Neural progenitor cell (in vitro differentiated cells): ENCODE data around the gene CDC25B. TPM values are rescaled to one million over a fixed set of nuclear protein-coding genes. Genes with fewer than 3 reads are reported as not detected.
"Not testable (repeated sequence)": the region's sequence is repeated elsewhere in the genome, so short reads cannot be mapped to it uniquely, and the experiment has no call there.

Source experiments
- DNase-seq: peaks from one replicate; pipeline ENCODE4 v3.0.0-alpha.2; 2016; ENCODE audit warnings: low spot score
- H2AFZ ChIP-seq: fragments of 200-600 bp; sonication (generic); replicated peaks from 2 replicates; pipeline ENCODE4 v1.6.1; 2016; ENCODE audit warnings: antibody characterized with exemption
- H3F3A ChIP-seq: fragments of 200-600 bp; sonication (generic); 2 replicates; pipeline ENCODE4 v1.6.1; 2016; ENCODE audit warnings: antibody characterized with exemption, low read depth
- H3K27ac ChIP-seq: fragments of 200-600 bp; sonication (generic); 2 replicates; pipeline ENCODE4 v1.5.1; 2016; ENCODE audit warnings: mild to moderate bottlenecking
- H3K27me3 ChIP-seq: fragments of 200-600 bp; sonication (generic); 2 replicates; pipeline ENCODE4 v1.6.1; 2016; ENCODE audit warnings: mild to moderate bottlenecking, moderate library complexity
- H3K36me3 ChIP-seq: fragments of 200-600 bp; sonication (generic); 2 replicates; pipeline ENCODE4 v1.5.1; 2016
- H3K4me1 ChIP-seq: fragments of 200-600 bp; sonication (generic); 2 replicates; pipeline ENCODE4 v1.6.1; 2016; ENCODE audit warnings: mixed run types
- H3K4me2 ChIP-seq: fragments of 200-600 bp; sonication (generic); 2 replicates; pipeline ENCODE4 v1.6.1; 2016
- H3K4me3 ChIP-seq: fragments of 200-600 bp; sonication (generic); 2 replicates; pipeline ENCODE4 v1.5.1; 2016
- H3K79me2 ChIP-seq: fragments of 200-600 bp; sonication (generic); 2 replicates; pipeline ENCODE4 v1.6.1; 2016; ENCODE audit warnings: low read depth
- H3K9ac ChIP-seq: fragments of 200-600 bp; sonication (generic); 2 replicates; pipeline ENCODE4 v1.6.1; 2016
- H3K9me3 ChIP-seq: fragments of 200-600 bp; sonication (generic); 2 replicates; pipeline ENCODE4 v1.5.1; 2016; ENCODE audit warnings: low read depth
- H4K20me1 ChIP-seq: fragments of 200-600 bp; sonication (generic); 2 replicates; pipeline ENCODE4 v1.6.1; 2016; ENCODE audit warnings: low read depth
- H3K27ac Mint-ChIP-seq: 3 replicates; pipeline ENCODE4 v1.8.0; 2021; ENCODE audit warnings: mixed read lengths
- H3K27me3 Mint-ChIP-seq: 2 replicates; pipeline ENCODE4 v1.8.0; 2022; ENCODE audit warnings: low read depth, mild to moderate bottlenecking, inconsistent platforms, moderate library complexity, mixed read lengths; ENCODE audit not compliant: insufficient read depth
- H3K36me3 Mint-ChIP-seq: 3 replicates; pipeline ENCODE4 v1.8.0; 2021; ENCODE audit warnings: mixed read lengths
- H3K4me1 Mint-ChIP-seq: 3 replicates; pipeline ENCODE4 v1.8.0; 2021; ENCODE audit warnings: mixed read lengths
- H3K4me3 Mint-ChIP-seq: 3 replicates; pipeline ENCODE4 v1.8.0; 2021; ENCODE audit warnings: mild to moderate bottlenecking, moderate library complexity, mixed read lengths
- H3K9me3 Mint-ChIP-seq: 3 replicates; pipeline ENCODE4 v1.8.0; 2020; ENCODE audit warnings: mixed read lengths
- EZH2 ChIP-seq: fragments of 200-600 bp; sonication (generic); IDR thresholded peaks from 2 replicates; pipeline ENCODE4 v1.6.1; 2017; ENCODE audit warnings: antibody characterized with exemption, mild to moderate bottlenecking, moderate library complexity
- EZH2phosphoT487 ChIP-seq: fragments of 200-600 bp; sonication (generic); IDR thresholded peaks from 2 replicates; pipeline ENCODE4 v1.6.1; 2017; ENCODE audit warnings: antibody characterized with exemption
- total RNA-seq: library from RNA; depleted of rRNA; stranded (reverse); fragments of >200 nt; gene quantifications from 2 replicates; pipeline ENCODE4 v1.2.3, GENCODE V29; 2015; ENCODE audit warnings: low replicate concordance
- TF ChIP-seq, protein P1 (sequence below): fragments of 200-600 bp; sonication (generic); IDR thresholded peaks from 2 replicates; pipeline ENCODE4 v1.5.1; 2017; ENCODE audit warnings: antibody characterized with exemption, mild to moderate bottlenecking

Gene CDC25B
- total RNA-seq, 1 donor from 2014 or later = 9.3 TPM

- Mint-ChIP-seq H3K27ac (no peak overlapping the region), H3K4me1 (no peaks in the 10 kb centered on the region), H3K36me3 (peaks cover 3% of the 10 kb centered on the region), H3K4me3 (no peak overlapping the region), H3K27me3 (no peaks in the 10 kb centered on the region), H3K9me3 (peaks cover 2% of the 10 kb centered on the region)
- TF ChIP-seq, protein P1, sequence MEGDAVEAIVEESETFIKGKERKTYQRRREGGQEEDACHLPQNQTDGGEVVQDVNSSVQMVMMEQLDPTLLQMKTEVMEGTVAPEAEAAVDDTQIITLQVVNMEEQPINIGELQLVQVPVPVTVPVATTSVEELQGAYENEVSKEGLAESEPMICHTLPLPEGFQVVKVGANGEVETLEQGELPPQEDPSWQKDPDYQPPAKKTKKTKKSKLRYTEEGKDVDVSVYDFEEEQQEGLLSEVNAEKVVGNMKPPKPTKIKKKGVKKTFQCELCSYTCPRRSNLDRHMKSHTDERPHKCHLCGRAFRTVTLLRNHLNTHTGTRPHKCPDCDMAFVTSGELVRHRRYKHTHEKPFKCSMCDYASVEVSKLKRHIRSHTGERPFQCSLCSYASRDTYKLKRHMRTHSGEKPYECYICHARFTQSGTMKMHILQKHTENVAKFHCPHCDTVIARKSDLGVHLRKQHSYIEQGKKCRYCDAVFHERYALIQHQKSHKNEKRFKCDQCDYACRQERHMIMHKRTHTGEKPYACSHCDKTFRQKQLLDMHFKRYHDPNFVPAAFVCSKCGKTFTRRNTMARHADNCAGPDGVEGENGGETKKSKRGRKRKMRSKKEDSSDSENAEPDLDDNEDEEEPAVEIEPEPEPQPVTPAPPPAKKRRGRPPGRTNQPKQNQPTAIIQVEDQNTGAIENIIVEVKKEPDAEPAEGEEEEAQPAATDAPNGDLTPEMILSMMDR = no peak
- TF ChIP-seq EZH2 (no peak), EZH2phosphoT487 (no peak)
- H2AFZ ChIP-seq = no peak overlapping the region
- H3K27me3 ChIP-seq = no peaks in the 10 kb centered on the region
- DNase-seq = no peak
- H3K4me1 ChIP-seq = no peaks in the 10 kb centered on the region
- H3K27ac ChIP-seq = no peak overlapping the region
- H3F3A ChIP-seq = no peaks in the 10 kb centered on the region
- H3K4me3 ChIP-seq = no peak overlapping the region
- H3K9ac ChIP-seq = no peak overlapping the region
- no peaks in the 10 kb centered on the region for H4K20me1 ChIP-seq
- no peaks in the 10 kb centered on the region for H3K36me3 ChIP-seq
- no peak overlapping the region for H3K4me2 ChIP-seq
- no peaks in the 10 kb centered on the region for H3K9me3 ChIP-seq
- H3K79me2 ChIP-seq = no peaks in the 10 kb centered on the region
Measured at GRCh38 chr20:3836132-3836531, 40.0 kb downstream of the CDC25B start.

DNA sequence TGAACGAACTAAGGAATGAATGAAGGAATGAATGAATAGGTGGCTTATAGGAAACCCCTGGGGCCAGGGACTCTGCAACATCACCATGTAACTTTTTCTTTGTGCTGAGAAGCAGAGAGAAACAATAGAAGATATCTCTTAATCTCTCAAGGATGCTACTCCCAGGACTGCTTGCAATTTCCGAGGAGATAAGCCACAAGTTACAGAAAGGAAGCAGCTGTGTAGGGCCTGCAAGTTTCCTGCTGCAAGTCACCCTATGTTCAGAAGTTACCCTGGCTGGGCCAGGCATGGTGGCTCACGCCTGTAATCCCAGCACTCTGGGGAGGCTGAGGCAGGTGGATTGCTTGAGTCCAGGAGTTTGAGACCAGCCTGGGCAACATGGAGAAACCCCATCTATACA lies 43.2 kb downstream of the CDC25B start:
- Mint-ChIP-seq H3K27me3 (no peaks in the 10 kb centered on the region), H3K9me3 (peaks cover 2% of the 10 kb centered on the region), H3K4me3 (no peak overlapping the region), H3K4me1 (no peaks in the 10 kb centered on the region), H3K27ac (no peak overlapping the region), H3K36me3 (no peaks in the 10 kb centered on the region)
- Histone ChIP-seq H3K4me1 (no peaks in the 10 kb centered on the region), H3K27ac (no peak overlapping the region), H3F3A (no peaks in the 10 kb centered on the region), H3K79me2 (no peaks in the 10 kb centered on the region), H2AFZ (peak overlapping the region; percentile 24), H3K4me3 (no peak overlapping the region), H3K36me3 (no peaks in the 10 kb centered on the region), H3K4me2 (no peak overlapping the region), H3K9me3 (no peaks in the 10 kb centered on the region), H3K27me3 (no peaks in the 10 kb centered on the region), H4K20me1 (no peaks in the 10 kb centered on the region), H3K9ac (no peak overlapping the region)
- no peak for TF ChIP-seq EZH2
- TF ChIP-seq, protein P1 = no peak
- TF ChIP-seq EZH2phosphoT487 = no peak
- DNase-seq = peak; percentile 25

- not testable (repeated sequence) for H2AFZ ChIP-seq, DNase-seq, H3K9ac ChIP-seq, H4K20me1 ChIP-seq, H3K9me3 ChIP-seq, H3K27me3 Mint-ChIP-seq, H3K36me3 ChIP-seq, H3K4me2 ChIP-seq, H3K4me1 ChIP-seq, H3K27ac ChIP-seq, H3K4me3 Mint-ChIP-seq, H3F3A ChIP-seq, H3K36me3 Mint-ChIP-seq, H3K4me3 ChIP-seq, H3K27ac Mint-ChIP-seq, H3K9me3 Mint-ChIP-seq, H3K79me2 ChIP-seq, H3K27me3 ChIP-seq, H3K4me1 Mint-ChIP-seq
Measured at GRCh38 chr20:3840201-3840600, 44.1 kb downstream of the CDC25B start.

DNA sequence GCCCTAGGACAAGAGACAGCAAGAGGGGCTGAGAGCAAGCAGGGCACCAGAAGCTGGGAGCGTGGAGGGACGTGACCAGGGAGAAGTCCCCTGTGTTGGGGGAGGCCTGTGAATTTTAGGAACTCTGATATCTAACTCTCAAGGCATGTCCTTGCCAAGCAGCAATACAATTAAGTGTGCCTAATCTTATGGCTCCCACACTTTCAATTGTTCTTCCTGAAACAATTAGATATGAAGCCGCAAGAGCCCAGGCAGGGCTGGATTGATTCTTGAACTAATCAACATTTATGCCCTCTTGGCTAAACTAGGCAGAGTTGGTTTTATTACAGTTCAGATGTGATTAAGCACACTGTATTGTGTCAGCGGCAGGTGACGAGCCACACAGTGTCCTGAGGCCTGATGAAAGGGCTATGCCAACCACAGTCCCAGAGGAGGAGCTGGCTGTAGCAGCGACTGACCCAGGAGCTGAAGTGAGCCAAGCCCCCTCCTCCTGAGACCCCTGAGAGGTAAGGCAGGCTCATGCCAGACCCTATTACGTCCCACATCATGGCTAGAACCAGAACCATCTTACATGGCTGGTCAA lies 46.3 kb downstream of the CDC25B start:
- H4K20me1 ChIP-seq = no peaks in the 10 kb centered on the region
- H3K4me2 ChIP-seq = no peak overlapping the region
- H3K9me3 Mint-ChIP-seq = no peaks in the 10 kb centered on the region
- no peak overlapping the region for H3K27ac Mint-ChIP-seq
- H3K4me3 ChIP-seq = no peak overlapping the region
- no peak for DNase-seq
- peaks cover 5% of the 10 kb centered on the region for H3F3A ChIP-seq
- H3K27ac ChIP-seq = no peak overlapping the region
- no peaks in the 10 kb centered on the region for H3K9me3 ChIP-seq
- H3K9ac ChIP-seq = no peak overlapping the region
- H3K4me1 ChIP-seq = peaks cover 1% of the 10 kb centered on the region
- H3K4me3 Mint-ChIP-seq = no peak overlapping the region
- peaks cover 4% of the 10 kb centered on the region for H3K27me3 Mint-ChIP-seq
- TF ChIP-seq EZH2phosphoT487 = no peak
- no peak for TF ChIP-seq EZH2
- TF ChIP-seq, protein P1 = no peak
- H3K4me1 Mint-ChIP-seq = peaks cover 6% of the 10 kb centered on the region
- H3K36me3 Mint-ChIP-seq = no peaks in the 10 kb centered on the region
- H2AFZ ChIP-seq = no peak overlapping the region
- peaks cover 4% of the 10 kb centered on the region for H3K79me2 ChIP-seq
- no peaks in the 10 kb centered on the region for H3K36me3 ChIP-seq
- no peaks in the 10 kb centered on the region for H3K27me3 ChIP-seq
